ENCODE results near the gene DNAJA4.

Gene DNAJA4

GRCh38 chr15:78313383-78313782, 49.0 kb downstream of the DNAJA4 start (continued):
- TF ChIP-seq ZBTB10 (tag by site-specific recombination; IDR thresholded peaks at IDR 0.05), result no peak

- Histone ChIP-seq H3K27ac (ENCODE audit: extremely low read depth, low read depth, low read length) (no peak overlapping the region), H3K36me3 (ENCODE audit: control insufficient read depth in 2 of 2, insufficient read depth in 1 of 2, low read length in 2 of 2) (no peaks in the 10 kb centered on the region), H3K9me3 (ENCODE audit: control insufficient read depth, insufficient read depth, low read depth, low read length) (no peaks in the 10 kb centered on the region), H3K4me1 (ENCODE audit: control insufficient read depth, insufficient read depth, low read length) (no peaks in the 10 kb centered on the region), H3K4me3 (ENCODE audit: low read depth, low read length) (no peak overlapping the region)
- ChIA-PET POLR2A (no interaction called here), CTCF (interaction anchor here (4.5 kb wide), 1 partner anchor 109 kb away, joined by 30 read pairs; no protein-coding TSS in a partner anchor)
- TF ChIP-seq, protein P1, sequence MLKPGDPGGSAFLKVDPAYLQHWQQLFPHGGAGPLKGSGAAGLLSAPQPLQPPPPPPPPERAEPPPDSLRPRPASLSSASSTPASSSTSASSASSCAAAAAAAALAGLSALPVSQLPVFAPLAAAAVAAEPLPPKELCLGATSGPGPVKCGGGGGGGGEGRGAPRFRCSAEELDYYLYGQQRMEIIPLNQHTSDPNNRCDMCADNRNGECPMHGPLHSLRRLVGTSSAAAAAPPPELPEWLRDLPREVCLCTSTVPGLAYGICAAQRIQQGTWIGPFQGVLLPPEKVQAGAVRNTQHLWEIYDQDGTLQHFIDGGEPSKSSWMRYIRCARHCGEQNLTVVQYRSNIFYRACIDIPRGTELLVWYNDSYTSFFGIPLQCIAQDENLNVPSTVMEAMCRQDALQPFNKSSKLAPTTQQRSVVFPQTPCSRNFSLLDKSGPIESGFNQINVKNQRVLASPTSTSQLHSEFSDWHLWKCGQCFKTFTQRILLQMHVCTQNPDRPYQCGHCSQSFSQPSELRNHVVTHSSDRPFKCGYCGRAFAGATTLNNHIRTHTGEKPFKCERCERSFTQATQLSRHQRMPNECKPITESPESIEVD (tag by site-specific recombination; IDR thresholded peaks at IDR 0.05), result no peak
- no peak for TF ChIP-seq PRDM4 (tag by site-specific recombination; IDR thresholded peaks at IDR 0.05)
- TF ChIP-seq, protein P2, sequence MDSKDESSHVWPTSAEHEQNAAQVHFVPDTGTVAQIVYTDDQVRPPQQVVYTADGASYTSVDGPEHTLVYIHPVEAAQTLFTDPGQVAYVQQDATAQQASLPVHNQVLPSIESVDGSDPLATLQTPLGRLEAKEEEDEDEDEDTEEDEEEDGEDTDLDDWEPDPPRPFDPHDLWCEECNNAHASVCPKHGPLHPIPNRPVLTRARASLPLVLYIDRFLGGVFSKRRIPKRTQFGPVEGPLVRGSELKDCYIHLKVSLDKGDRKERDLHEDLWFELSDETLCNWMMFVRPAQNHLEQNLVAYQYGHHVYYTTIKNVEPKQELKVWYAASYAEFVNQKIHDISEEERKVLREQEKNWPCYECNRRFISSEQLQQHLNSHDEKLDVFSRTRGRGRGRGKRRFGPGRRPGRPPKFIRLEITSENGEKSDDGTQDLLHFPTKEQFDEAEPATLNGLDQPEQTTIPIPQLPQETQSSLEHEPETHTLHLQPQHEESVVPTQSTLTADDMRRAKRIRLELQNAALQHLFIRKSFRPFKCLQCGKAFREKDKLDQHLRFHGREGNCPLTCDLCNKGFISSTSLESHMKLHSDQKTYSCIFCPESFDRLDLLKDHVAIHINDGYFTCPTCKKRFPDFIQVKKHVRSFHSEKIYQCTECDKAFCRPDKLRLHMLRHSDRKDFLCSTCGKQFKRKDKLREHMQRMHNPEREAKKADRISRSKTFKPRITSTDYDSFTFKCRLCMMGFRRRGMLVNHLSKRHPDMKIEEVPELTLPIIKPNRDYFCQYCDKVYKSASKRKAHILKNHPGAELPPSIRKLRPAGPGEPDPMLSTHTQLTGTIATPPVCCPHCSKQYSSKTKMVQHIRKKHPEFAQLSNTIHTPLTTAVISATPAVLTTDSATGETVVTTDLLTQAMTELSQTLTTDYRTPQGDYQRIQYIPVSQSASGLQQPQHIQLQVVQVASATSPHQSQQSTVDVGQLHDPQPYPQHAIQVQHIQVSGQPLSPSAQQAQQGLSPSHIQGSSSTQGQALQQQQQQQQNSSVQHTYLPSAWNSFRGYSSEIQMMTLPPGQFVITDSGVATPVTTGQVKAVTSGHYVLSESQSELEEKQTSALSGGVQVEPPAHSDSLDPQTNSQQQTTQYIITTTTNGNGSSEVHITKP (tag by site-specific recombination; IDR thresholded peaks at IDR 0.05), result peak; percentile 73
These were observed 49.8 kb downstream of the DNAJA4 start for GRCh38 chr15:78314181-78314581.

GRCh38 chr15:78315686-78316282, 51.4 kb downstream of the DNAJA4 start:
- peak; percentile 57 for TF ChIP-seq ZNF600 (tag by site-specific recombination; IDR thresholded peaks at IDR 0.05)
- TF ChIP-seq ZNF658 (tag by site-specific recombination; IDR thresholded peaks at IDR 0.05), result no peak
- no peak for TF ChIP-seq ZNF169 (tag by site-specific recombination; IDR thresholded peaks at IDR 0.05)
- peak; percentile 57 for TF ChIP-seq CTCF (tag by site-specific recombination; IDR thresholded peaks at IDR 0.05)
- no peak overlapping the region for H3K27ac ChIP-seq (ENCODE audit: extremely low read depth, low read depth, low read length)

More at GRCh38 chr15:78315686-78316282, 51.4 kb downstream of the DNAJA4 start:
- ChIA-PET CTCF (interaction anchor here (0.6 to 4.5 kb wide), 9 partner anchors 8 to 167 kb away, joined by 3 to 30 read pairs (median 4); partner anchors contain the start of gene SKIC8), POLR2A (no interaction called here)
- Histone ChIP-seq H3K4me3 (ENCODE audit: low read depth, low read length) (no peak overlapping the region), H3K9me3 (ENCODE audit: control insufficient read depth, insufficient read depth, low read depth, low read length) (no peaks in the 10 kb centered on the region), H3K4me1 (ENCODE audit: control insufficient read depth, insufficient read depth, low read length) (no peaks in the 10 kb centered on the region), H3K36me3 (ENCODE audit: control insufficient read depth in 2 of 2, insufficient read depth in 1 of 2, low read length in 2 of 2) (no peaks in the 10 kb centered on the region)

All from HEK293 (cell line).